Gastrocnemius medialis (tissue), 4 donors: ENCODE measurements around the gene TGFBRAP1. TPM values are rescaled to one million over a fixed set of nuclear protein-coding genes. Genes with fewer than 3 reads are reported as not detected.

Source experiments
- ATAC-seq, 2 donors: fragments of 150-250 bp; one replicate each; pipeline ENCODE4 v1.9.1; 2016
- DNase-seq, 2 donors: peaks; one replicate each; pipeline ENCODE4 v3.0.0-alpha.2; 2019
- H3K27ac ChIP-seq, 4 donors: fragments of 200-600 bp; sonication (generic); 1 replicate in 1 of 4; 2 replicates in 3 of 4; pipeline ENCODE4 v1.5.1; 2016 to 2018; ENCODE audit warnings: mild to moderate bottlenecking in 2 of 4, moderate library complexity in 1 of 4
- H3K27me3 ChIP-seq, 3 donors: fragments of 200-600 bp; sonication (generic) in 2 of 3; 1 replicate in 1 of 3; 2 replicates in 2 of 3; pipeline versions ENCODE4 v1.5.1 to v1.6.0; 2016 to 2019; ENCODE audit warnings: mild to moderate bottlenecking in 1 of 3, moderate library complexity in 1 of 3
- H3K36me3 ChIP-seq, 2 donors: fragments of 200-600 bp; sonication (generic) in 1 of 2; one replicate each; pipeline ENCODE4 v1.5.1; 2017 to 2018
- H3K4me1 ChIP-seq, 2 donors: fragments of 200-600 bp; sonication (generic) in 1 of 2; one replicate each; pipeline ENCODE4 v1.5.1; 2016 to 2017; ENCODE audit warnings: mild to moderate bottlenecking in 2 of 2
- H3K4me3 ChIP-seq, 4 donors: fragments of 200-600 bp; sonication (generic) in 3 of 4; 1 replicate in 1 of 4; 2 replicates in 3 of 4; pipeline ENCODE4 v1.5.1; 2016 to 2019; ENCODE audit warnings: mild to moderate bottlenecking in 2 of 4
- H3K9me3 ChIP-seq, 3 donors: fragments of 200-600 bp; sonication (generic) in 2 of 3; 1 replicate in 1 of 3; 2 replicates in 2 of 3; pipeline ENCODE4 v1.5.1; 2016 to 2019
- POLR2A ChIP-seq, 2 donors: fragments of 450-650 bp; IDR thresholded peaks; one replicate each; pipeline ENCODE4 v1.6.1; 2017; ENCODE audit warnings: antibody characterized with exemption in 2 of 2, mild to moderate bottlenecking in 2 of 2, moderate library complexity in 2 of 2
- in situ Hi-C, 4 donors: fragments of 200-750 bp; cut with MboI; loops; one replicate each; pipeline versions ENCODE4 v1.15.0 to v1.8.0; 2017; ENCODE audit warnings: low sequenced_read_pairs in 4 of 4
- intact Hi-C: fragments of 100-400 bp; cut with DNase I; formaldehyde crosslinking; loops from one replicate; pipeline ENCODE4 v1.15.1; 2023; ENCODE audit warnings: low total_unique reads
- total RNA-seq, 4 donors: library from RNA; depleted of rRNA; stranded (reverse); fragments of >200 nt; gene quantifications; one replicate each; pipeline versions ENCODE4 v1.1.0 to v1.2.3, GENCODE V29; 2016
- TF ChIP-seq, protein P1 (sequence below), 5 experiments: fragments of 450-650 bp in 3 of 5; fragments of 200-600 bp in 2 of 5; sonication (generic) in 2 of 5; IDR thresholded peaks in 4 of 5; conservative IDR thresholded peaks in 1 of 5; 1 replicate in 4 of 5; 2 replicates in 1 of 5; pipeline ENCODE4 v1.5.1; 2016 to 2019; ENCODE audit warnings: antibody characterized with exemption in 5 of 5, mild to moderate bottlenecking in 3 of 5, moderate library complexity in 3 of 5

TGFBRAP1 gene
- total RNA-seq, 4 donors from 2014 or later = 19.7 to 28.9 (median 20.3) TPM

DNA sequence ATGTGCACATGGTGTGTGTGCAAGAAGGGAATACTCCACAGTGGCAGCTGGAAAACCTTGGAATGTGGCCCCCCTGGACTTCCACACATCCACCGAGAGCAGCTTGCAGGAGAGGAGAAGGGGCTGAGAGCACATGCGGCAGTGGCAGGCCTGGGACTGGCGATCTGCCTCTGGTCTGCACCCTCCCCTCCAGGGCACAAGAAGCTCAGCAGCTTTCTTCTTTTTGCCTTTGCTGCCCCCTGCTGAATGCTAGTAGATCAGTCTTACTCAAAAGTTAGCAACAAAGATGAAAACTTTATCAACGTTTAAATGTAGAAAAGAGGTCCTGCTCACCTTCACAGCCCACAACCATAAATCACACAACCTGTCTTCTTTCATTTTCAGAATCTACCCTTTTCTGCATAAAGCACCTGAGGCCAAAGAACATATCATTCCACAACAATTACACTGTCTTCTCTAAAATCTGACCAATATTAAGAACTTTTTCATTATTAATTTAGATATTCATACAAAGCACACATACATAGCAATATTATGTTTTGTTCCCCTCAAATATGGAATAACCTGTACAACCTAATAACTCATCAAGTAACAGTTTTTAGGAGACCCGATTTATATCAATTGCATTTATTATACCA, 34.6 kb downstream of the TGFBRAP1 start:
- intact Hi-C loops = no loop called here
- DNase-seq = no peak

DNA sequence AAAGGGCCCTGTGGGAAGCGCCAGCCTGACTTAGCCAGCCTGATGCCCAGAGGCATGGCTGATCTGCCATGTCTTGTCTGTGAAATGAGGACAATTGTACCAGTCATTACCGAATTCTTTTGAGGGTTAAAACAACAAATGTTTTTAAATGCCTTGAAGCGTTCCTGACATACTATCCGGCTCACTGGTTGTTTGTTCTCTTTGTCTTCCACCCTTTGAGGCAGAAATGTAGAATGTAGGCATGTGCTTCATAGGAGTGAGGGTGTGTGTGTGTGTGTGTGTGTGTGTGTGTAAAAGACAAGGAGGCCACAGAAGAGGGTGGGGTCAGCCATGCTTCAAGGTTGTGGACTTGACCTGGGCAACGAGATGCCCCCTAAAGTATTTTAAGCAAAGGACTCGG, 35.5 kb downstream of the TGFBRAP1 start:
- DNase-seq = no peak
- Histone ChIP-seq H3K9me3 (no peaks in the 10 kb centered on the region), H3K36me3 (peaks cover 6 to 64% of the 10 kb centered on the region in 2 donors), H3K4me1 (no peaks in the 10 kb centered on the region), H3K27ac (no peak overlapping the region), H3K4me3 (no peak overlapping the region), H3K27me3 (no peaks in the 10 kb centered on the region)
- ATAC-seq = no peak
- TF ChIP-seq, protein P1, sequence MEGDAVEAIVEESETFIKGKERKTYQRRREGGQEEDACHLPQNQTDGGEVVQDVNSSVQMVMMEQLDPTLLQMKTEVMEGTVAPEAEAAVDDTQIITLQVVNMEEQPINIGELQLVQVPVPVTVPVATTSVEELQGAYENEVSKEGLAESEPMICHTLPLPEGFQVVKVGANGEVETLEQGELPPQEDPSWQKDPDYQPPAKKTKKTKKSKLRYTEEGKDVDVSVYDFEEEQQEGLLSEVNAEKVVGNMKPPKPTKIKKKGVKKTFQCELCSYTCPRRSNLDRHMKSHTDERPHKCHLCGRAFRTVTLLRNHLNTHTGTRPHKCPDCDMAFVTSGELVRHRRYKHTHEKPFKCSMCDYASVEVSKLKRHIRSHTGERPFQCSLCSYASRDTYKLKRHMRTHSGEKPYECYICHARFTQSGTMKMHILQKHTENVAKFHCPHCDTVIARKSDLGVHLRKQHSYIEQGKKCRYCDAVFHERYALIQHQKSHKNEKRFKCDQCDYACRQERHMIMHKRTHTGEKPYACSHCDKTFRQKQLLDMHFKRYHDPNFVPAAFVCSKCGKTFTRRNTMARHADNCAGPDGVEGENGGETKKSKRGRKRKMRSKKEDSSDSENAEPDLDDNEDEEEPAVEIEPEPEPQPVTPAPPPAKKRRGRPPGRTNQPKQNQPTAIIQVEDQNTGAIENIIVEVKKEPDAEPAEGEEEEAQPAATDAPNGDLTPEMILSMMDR (IDR thresholded peaks at IDR 0.05 in 4 of 5, conservative IDR thresholded peaks at IDR 0.05 in 1 of 5) = no peak
- no peak for TF ChIP-seq POLR2A (IDR thresholded peaks at IDR 0.05)
- in situ Hi-C loops = no loop called here
- intact Hi-C loops = no loop called here

More for the DNA sequence above, 34.6 kb downstream of the TGFBRAP1 start:
- TF ChIP-seq POLR2A (IDR thresholded peaks at IDR 0.05) = no peak
- TF ChIP-seq, protein P1 (IDR thresholded peaks at IDR 0.05 in 4 of 5, conservative IDR thresholded peaks at IDR 0.05 in 1 of 5) = no peak
- no peak overlapping the region for H3K4me3 ChIP-seq
- no peak overlapping the region for H3K27ac ChIP-seq
- peaks cover 6 to 59% of the 10 kb centered on the region in 2 donors for H3K36me3 ChIP-seq
- no peak for ATAC-seq
- H3K9me3 ChIP-seq = no peaks in the 10 kb centered on the region
- no peaks in the 10 kb centered on the region for H3K27me3 ChIP-seq
- in situ Hi-C loops = no loop called here
- H3K4me1 ChIP-seq = no peaks in the 10 kb centered on the region

GRCh38 chr2:105291981-105292380, 37.6 kb downstream of the TGFBRAP1 start:
- Histone ChIP-seq H3K36me3 (peaks cover 0 to 48% of the 10 kb centered on the region in 2 donors), H3K27me3 (no peaks in the 10 kb centered on the region), H3K4me3 (no peak overlapping the region), H3K4me1 (no peaks in the 10 kb centered on the region), H3K27ac (no peak overlapping the region), H3K9me3 (no peaks in the 10 kb centered on the region)
- ATAC-seq (no peak), DNase-seq (no peak)
- TF ChIP-seq, protein P1 (IDR thresholded peaks at IDR 0.05 in 4 of 5, conservative IDR thresholded peaks at IDR 0.05 in 1 of 5) = no peak
- no peak for TF ChIP-seq POLR2A (IDR thresholded peaks at IDR 0.05)
- in situ Hi-C loops (no loop called here), intact Hi-C loops (no loop called here)

GRCh38 chr2:105290981-105291660, 38.4 kb downstream of the TGFBRAP1 start:
- TF ChIP-seq, protein P1 (IDR thresholded peaks at IDR 0.05 in 4 of 5, conservative IDR thresholded peaks at IDR 0.05 in 1 of 5) = no peak
- TF ChIP-seq POLR2A (IDR thresholded peaks at IDR 0.05) = no peak
- no peaks in the 10 kb centered on the region for H3K4me1 ChIP-seq
- peaks cover 0 to 41% of the 10 kb centered on the region in 2 donors for H3K36me3 ChIP-seq
- no peaks in the 10 kb centered on the region for H3K27me3 ChIP-seq
- ATAC-seq (no peak), DNase-seq (no peak)
- H3K27ac ChIP-seq = no peak overlapping the region
- in situ Hi-C loops = no loop called here
- H3K4me3 ChIP-seq = no peak overlapping the region
- intact Hi-C loops = no loop called here
- H3K9me3 ChIP-seq = no peaks in the 10 kb centered on the region
